Tibial artery (tissue), 4 donors: ENCODE data around the gene ILK.

Source experiments
- DNase-seq, 2 donors: peaks; one replicate each; pipeline ENCODE4 v3.0.0-alpha.2; 2019
- H3K27ac ChIP-seq, 2 donors: fragments of 200-600 bp; sonication (generic) in 1 of 2; 1 replicate in 1 of 2; 2 replicates in 1 of 2; pipeline ENCODE4 v1.5.1; 2018 to 2019; ENCODE audit warnings: mild to moderate bottlenecking in 1 of 2
- H3K27me3 ChIP-seq, 2 donors: fragments of 200-600 bp; sonication (generic) in 1 of 2; one replicate each; pipeline versions ENCODE4 v1.5.1 to v1.6.0; 2016 to 2019
- H3K36me3 ChIP-seq, 3 donors: fragments of 200-600 bp; sonication (generic) in 2 of 3; one replicate each; pipeline ENCODE4 v1.5.1; 2016 to 2019; ENCODE audit warnings: mild to moderate bottlenecking in 2 of 3
- H3K4me1 ChIP-seq, 4 donors: fragments of 200-600 bp; sonication (generic) in 2 of 4; 1 replicate in 3 of 4; 2 replicates in 1 of 4; pipeline ENCODE4 v1.5.1; 2016 to 2019
- H3K4me3 ChIP-seq, 2 donors: fragments of 200-600 bp; sonication (generic) in 1 of 2; 1 replicate in 1 of 2; 2 replicates in 1 of 2; pipeline ENCODE4 v1.5.1; 2018 to 2019; ENCODE audit warnings: mild to moderate bottlenecking in 2 of 2
- H3K9me3 ChIP-seq, 3 donors: fragments of 200-600 bp; sonication (generic) in 1 of 3; one replicate each; pipeline ENCODE4 v1.5.1; 2016 to 2019
- CTCF ChIP-seq, 2 experiments: fragments of 200-600 bp in 1 of 2; fragments of 450-650 bp in 1 of 2; IDR thresholded peaks; one replicate each; pipeline ENCODE4 v1.5.1; 2017 to 2019; ENCODE audit warnings: antibody characterized with exemption in 2 of 2, mild to moderate bottlenecking in 1 of 2, moderate library complexity in 1 of 2
- intact Hi-C: fragments of 100-400 bp; cut with DNase I; formaldehyde crosslinking; loops from one replicate; pipeline ENCODE4 v1.15.0; 2023; ENCODE audit warnings: low total_unique reads

ILK gene

GRCh38 chr11:6658647-6659046 is 55.1 kb downstream of the ILK start:
- no peak for TF ChIP-seq CTCF (IDR thresholded peaks at IDR 0.05)

More at GRCh38 chr11:6658647-6659046, 55.1 kb downstream of the ILK start:
- intact Hi-C loops, result loop anchor here (5.0 kb wide), 1 partner anchor 46 kb away; the partner anchor contains the start of gene TAF10
- H3K27me3 ChIP-seq, result no peaks in the 10 kb centered on the region
- H3K27ac ChIP-seq, result no peak overlapping the region
- DNase-seq, result no peak
- no peak overlapping the region for H3K4me3 ChIP-seq
- no peaks in the 10 kb centered on the region for H3K9me3 ChIP-seq
- H3K36me3 ChIP-seq, result no peaks in the 10 kb centered on the region
- H3K4me1 ChIP-seq, result peaks cover 0 to 34% (median 8%) of the 10 kb centered on the region in 4 donors
